Fibroblast of pulmonary artery (primary cell): ENCODE measurements around the gene SERPINA4.

Source experiments
- DNase-seq: peaks from one replicate; pipeline ENCODE4 v3.0.0-alpha.2; 2010; ENCODE audit warnings: low read depth
- H3K4me3 ChIP-seq: replicated peaks from 2 replicates; pipeline ENCODE4 v1.5.1; 2011; ENCODE audit warnings: low read depth, mild to moderate bottlenecking, control low read depth, low read length, moderate library complexity
- TF ChIP-seq, protein P1 (sequence below): IDR thresholded peaks from 2 replicates; pipeline ENCODE4 v1.5.1; 2011; ENCODE audit warnings: mild to moderate bottlenecking, control low read depth, low read length, inconsistent platforms; ENCODE audit errors: missing control alignments

SERPINA4 gene

DNA sequence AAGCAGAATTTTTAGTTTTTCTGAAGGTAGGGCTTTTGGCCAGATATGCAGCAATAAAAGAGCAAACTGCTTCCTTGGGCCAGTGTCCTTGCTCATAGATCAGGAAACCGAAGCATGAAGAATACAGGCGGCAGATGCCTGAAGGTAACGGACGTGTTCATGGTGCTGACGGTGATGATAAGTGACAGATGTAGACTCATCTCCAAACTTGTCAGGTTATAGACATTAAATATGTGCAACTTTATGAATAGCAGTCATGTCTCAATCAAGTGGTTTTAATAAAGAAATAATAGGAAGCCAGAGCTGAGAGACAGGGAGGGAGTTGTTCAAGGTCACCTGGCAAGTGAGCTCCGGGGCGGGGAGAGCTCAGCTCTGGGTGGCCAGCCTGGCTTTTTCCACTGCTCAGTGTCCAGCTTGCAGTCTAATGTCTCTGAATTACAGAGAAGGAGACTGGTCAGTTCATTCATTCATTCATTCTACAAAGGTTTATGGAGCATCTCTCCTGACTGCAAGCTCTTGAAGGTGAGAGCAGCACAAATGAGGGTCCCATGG, 21.0 kb downstream of the SERPINA4 start:
- DNase-seq, result no peak
- TF ChIP-seq, protein P1, sequence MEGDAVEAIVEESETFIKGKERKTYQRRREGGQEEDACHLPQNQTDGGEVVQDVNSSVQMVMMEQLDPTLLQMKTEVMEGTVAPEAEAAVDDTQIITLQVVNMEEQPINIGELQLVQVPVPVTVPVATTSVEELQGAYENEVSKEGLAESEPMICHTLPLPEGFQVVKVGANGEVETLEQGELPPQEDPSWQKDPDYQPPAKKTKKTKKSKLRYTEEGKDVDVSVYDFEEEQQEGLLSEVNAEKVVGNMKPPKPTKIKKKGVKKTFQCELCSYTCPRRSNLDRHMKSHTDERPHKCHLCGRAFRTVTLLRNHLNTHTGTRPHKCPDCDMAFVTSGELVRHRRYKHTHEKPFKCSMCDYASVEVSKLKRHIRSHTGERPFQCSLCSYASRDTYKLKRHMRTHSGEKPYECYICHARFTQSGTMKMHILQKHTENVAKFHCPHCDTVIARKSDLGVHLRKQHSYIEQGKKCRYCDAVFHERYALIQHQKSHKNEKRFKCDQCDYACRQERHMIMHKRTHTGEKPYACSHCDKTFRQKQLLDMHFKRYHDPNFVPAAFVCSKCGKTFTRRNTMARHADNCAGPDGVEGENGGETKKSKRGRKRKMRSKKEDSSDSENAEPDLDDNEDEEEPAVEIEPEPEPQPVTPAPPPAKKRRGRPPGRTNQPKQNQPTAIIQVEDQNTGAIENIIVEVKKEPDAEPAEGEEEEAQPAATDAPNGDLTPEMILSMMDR, result no peak
- H3K4me3 ChIP-seq, result no peak overlapping the region

DNA sequence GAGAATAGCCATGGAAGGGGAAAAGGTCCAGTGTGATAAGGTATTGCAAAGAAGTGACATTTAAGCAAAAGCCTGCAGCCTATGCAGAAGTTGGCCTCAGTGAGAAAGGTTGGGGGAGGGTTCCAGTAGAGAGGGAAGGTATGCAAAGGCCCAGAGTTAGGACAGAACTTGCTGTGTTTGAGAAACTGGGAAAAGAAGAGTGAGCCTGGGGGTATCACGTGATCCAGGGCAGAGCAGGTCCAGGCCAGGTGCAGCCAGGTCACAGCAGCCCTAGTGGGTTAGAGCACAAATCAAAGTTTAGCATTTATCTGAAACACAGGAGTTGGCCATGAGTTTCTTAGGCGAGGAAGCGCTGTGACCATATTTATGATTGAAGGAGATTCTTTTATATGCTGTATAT, 21.6 kb downstream of the SERPINA4 start:
- no peak for DNase-seq
- TF ChIP-seq, protein P1, result no peak
- H3K4me3 ChIP-seq, result no peak overlapping the region

DNA sequence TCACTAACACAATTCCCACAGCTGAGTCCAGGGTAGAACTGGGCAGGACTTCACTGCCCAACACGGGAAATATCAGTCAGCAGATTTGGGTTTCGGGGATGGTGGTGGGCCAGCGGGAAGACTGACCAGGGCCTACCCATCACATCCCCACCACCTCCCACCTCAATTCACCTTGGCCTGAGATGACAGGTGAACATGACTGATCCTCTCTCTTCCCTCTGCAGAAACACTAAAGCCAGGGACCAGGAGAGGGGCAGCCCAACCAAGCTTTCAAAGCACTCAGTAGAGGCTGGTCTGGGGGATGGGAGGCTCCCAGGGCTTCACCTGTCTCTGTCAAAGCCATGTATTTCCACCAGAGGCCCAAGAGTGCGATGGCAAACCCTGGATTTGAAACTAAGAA, 22.3 kb downstream of the SERPINA4 start:
- no peak for DNase-seq
- TF ChIP-seq, protein P1, result no peak
- no peak overlapping the region for H3K4me3 ChIP-seq

DNA sequence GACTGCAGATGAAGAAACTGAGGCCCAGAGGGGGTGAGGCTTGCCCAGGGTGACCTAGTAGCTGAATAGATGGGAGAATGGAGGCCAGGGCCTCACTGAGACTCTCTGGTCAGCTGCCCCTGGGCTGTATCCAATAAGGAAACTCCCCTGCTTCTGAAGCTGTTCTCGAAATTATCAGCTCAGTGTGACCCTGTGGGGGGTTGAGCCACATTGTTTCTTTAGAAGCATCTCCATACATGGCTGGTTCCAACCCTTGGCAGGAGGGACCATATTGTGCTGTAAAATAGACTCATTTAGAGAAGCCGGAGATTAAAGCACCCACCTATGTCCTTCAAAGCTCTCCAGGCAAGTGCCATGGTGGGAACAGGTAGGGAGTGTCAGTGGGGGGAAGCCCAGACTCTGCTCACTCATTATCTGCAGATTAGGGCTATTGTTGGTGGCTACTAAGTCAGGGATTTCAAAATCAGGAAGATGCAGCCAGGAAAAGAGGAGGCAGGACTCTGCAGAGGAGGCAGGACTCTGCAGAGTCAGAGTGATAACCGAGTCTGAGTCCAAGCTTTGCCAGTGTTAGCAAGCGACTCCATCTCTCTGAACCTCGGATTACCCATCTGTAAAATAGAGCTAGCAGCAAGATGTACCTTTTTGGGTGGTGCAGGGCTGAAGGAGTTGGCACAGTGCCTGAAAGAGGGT, 23.5 kb downstream of the SERPINA4 start:
- no peak overlapping the region for H3K4me3 ChIP-seq
- TF ChIP-seq, protein P1, result no peak
- DNase-seq, result peak; percentile 67

DNA sequence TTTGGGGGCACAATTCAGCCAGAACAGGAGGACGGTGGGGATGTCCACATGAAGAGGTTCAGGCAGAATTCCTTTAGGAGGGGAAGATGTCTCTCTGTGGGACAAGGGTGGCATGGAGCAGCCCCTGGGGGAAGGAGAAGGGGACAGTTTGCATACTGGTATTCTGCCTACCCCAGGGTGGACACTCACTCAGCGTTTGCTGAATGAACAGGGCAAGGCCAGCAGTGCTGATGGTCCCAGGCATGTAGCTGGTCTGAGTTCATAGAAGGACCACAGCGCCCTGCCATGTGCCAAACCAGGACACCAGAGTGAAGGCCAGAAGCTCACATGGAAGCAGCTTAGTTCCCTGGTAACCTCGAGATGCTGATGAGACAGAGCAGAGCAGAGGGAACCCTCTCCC, 25.4 kb downstream of the SERPINA4 start:
- no peak overlapping the region for H3K4me3 ChIP-seq
- TF ChIP-seq, protein P1, result no peak
- DNase-seq, result no peak

- TF ChIP-seq, protein P1, result no peak
- DNase-seq, result no peak
- no peak overlapping the region for H3K4me3 ChIP-seq
Observed at GRCh38 chr14:94588311-94588710, 27.1 kb downstream of the SERPINA4 start.

DNA sequence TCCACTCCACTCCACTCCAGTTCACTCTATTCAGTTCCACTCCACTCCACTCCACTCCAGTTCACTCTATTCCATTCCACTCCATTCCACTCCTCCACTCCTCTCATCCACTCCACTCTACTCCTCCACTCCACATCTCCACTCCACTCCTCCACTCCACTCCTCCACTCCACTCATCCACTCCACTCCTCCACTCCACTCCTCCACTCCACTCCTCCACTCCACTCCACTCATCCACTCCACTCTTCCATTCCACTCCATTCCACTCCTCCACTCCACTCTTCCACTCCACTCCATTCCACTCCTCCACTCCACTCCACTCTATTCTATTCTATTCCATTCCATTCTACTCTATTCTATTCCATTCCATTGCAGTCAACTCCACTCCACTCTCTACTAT, 29.8 kb downstream of the SERPINA4 start:
- TF ChIP-seq, protein P1, result no peak
- DNase-seq, result no peak
- no peak overlapping the region for H3K4me3 ChIP-seq
